D341Med (cell line): ENCODE measurements around the gene GOLGA8G.
"Not testable (repeated sequence)": the region's sequence is repeated elsewhere in the genome, so short reads cannot be mapped to it uniquely, and the experiment has no call there.

Experiments
- DNase-seq: peaks from one replicate; pipeline ENCODE4 v3.0.0; 2012; ENCODE audit warnings: low spot score

GOLGA8G gene

GRCh38 chr15:28532954-28533353, at the start of gene GOLGA8G:
Gene GOLGA8G (minus strand): TSS chr15:28532971. CDS start chr15:28532909, 62 bp downstream.
- DNase-seq = not testable (repeated sequence)

GRCh38 chr15:28573351-28573750, 40.6 kb upstream of the GOLGA8G start:
- DNase-seq = not testable (repeated sequence)

GRCh38 chr15:28553268-28553667, 20.5 kb upstream of the GOLGA8G start, which contains the start of gene GOLGA6L25:
Gene GOLGA6L25 (plus strand): TSS chr15:28553568. CDS start chr15:28553629, 61 bp downstream.
- DNase-seq = not testable (repeated sequence)

DNA sequence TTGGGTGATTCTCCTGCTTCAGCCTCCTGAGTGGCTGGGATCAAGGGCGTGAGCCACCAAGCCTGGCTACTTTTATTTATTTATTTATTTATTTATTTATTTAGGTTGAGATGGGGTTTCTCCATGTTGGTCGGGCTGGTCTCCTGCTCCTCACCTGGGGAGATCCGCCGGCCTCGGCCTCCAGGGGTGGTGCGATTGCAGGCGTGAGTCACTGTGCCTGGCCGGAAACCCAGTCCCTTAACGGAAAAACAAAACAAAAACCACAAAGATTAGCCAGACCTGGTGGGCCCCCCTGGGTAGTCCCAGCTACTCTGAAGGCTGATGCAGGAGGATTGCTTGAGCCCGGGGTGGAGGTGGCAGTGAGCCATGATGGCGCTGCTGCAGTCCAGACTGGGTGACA, 17.6 kb downstream of the GOLGA8G start:
- not testable (repeated sequence) for DNase-seq

DNA sequence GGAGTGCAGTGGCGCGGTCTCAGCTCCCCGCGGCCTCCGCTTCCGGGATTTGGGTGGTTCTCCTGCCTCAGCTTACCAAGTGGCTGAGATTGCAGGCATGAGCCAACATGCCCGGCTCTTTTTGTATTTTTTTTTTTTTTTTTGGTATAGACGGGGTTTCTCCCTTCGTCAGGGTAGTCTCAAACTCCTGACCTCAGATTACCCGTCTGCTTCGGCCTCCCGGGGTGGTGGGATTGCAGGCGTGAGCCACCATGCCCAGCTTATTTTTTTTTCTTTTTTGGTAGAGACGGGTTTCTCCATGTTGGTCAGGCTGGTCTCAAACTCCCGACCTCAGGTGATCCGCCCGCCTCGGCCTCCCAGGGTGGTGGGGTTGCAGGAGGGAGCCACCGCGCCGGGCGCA, 18.6 kb downstream of the GOLGA8G start:
- not testable (repeated sequence) for DNase-seq

DNA sequence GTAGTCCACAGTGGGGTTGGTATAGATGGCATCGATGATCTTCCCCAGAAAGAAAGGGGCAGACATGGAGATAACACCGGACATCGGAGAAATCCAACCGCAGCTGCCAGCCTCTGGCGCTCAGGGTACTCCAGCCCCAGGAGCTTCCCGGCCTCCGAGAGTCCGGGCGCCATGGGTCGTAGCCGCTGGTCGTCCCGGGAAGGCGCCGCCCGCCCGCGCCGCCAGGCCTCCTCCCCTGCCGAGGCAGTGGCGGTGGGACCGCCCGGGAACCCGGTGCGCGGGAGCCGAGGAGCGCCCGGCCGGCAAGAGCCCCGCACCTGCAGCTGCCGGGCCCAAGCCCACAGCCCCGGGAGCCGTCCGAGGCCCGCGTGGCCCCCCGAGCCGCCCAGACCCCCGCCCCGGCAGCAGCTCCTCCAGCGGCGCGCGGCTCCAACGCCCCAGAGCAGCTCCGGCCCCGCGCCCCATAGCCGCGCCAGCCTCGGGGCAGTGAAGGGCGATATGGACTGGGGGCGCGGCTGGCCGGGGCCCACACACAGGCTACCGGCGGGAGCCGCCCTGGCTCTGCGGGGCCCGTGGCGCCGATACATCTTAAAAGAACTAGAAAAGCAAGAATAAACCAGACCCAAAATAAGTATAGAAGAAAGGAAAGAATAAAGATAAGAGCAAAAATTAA, 24.4 kb downstream of the GOLGA8G start:
- not testable (repeated sequence) for DNase-seq

GRCh38 chr15:28481340-28481739, 51.4 kb downstream of the GOLGA8G start:
- DNase-seq = not testable (repeated sequence)
